ENCODE data around the gene SEMA6C.
A peak's percentile ranks its signal among the peaks of the same experiment; 100 is the strongest.

SEMA6C gene

DNA sequence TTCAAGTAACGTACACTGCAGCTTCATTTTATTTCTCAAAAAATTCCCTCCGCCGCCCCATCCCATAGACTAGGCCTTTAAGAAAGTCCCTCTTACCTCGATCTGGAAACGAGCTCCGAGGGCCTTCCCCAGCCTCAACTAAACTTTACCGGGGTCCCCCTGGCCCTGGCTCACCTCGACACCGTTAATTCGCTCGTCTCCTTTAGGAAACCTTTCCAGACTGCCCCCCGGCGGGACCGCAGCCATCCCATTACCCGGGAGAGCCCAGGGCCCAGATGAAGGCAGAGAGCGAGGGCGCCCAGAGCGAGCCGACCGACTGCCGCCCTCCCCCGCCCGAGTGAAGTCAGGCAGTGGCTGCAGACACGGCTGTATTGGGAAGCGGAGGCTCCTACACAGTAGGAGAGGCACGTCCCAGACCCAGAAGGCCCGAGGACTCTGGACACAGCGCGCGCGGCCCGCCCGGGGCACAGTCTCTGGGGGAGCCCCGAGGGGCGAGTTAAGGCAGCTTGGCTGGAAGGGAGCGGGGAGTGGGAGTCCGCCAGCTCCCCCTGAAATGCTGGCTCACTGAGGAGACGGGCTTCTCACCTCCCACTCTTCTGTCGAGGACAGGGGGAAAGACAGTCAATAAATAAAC, 14.6 kb downstream of the SEMA6C start:
- DNase-seq: no peak
- in situ Hi-C loops (cut with HindIII; ENCODE audit: low pct_ligation_motif_present, low sequenced_read_pairs): no loop called here
- Histone ChIP-seq H3K4me3 (ENCODE audit: low read depth, low read length) (peak overlapping the region; percentile 48), H3K27ac (no peak overlapping the region), H3K27me3 (replicated peaks) (no peaks in the 10 kb centered on the region), H3K36me3 (replicated peaks) (no peaks in the 10 kb centered on the region)
- TF ChIP-seq CTCF (IDR thresholded peaks at IDR 0.05; ENCODE audit: low read depth, low read length, missing control alignments): no peak

DNA sequence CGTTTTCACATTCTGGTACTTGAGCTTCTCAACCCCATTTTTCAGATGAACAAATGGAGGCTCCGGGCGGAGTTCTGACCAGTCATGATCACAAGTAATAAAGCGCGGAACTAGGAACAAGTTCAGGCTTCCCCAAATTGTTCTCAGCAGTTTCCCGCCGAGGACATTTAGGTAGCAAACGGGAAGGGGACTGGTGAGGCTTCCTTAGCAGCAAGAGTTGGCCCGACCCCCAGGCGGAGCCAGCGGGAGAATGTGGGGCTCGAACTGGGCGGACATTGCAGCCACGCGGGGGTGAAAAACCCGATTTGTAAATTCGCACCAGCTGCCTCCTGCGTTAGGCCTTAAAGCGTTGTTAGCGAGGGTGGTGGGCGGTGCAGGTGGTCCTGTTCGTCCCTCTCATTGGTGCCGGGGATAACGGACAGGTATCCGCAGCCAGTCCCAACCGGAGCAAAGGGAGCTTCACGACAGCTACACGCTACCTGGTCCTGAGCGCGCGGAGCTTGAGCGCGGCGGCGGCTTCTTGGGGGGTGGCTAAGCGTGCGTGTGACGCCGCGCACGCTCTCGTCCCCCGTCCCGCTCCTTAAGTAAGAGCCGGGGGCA, 15.3 kb downstream of the SEMA6C start:
- DNase-seq: peak; percentile 83
- Histone ChIP-seq H3K4me3 (ENCODE audit: low read depth, low read length) (peak overlapping the region; percentile 48), H3K36me3 (replicated peaks) (no peaks in the 10 kb centered on the region), H3K27me3 (replicated peaks) (no peaks in the 10 kb centered on the region), H3K27ac (no peak overlapping the region)
- peak; percentile 25 for TF ChIP-seq CTCF (IDR thresholded peaks at IDR 0.05; ENCODE audit: low read depth, low read length, missing control alignments)
- in situ Hi-C loops (cut with HindIII; ENCODE audit: low pct_ligation_motif_present, low sequenced_read_pairs): no loop called here

- no peak for DNase-seq
- in situ Hi-C loops (cut with HindIII; ENCODE audit: low pct_ligation_motif_present, low sequenced_read_pairs): no loop called here
- no peak overlapping the region for H3K27ac ChIP-seq
These were observed 17.6 kb downstream of the SEMA6C start for GRCh38 chr1:151128800-151129199.

GRCh38 chr1:151124763-151125403, 21.5 kb downstream of the SEMA6C start:
- no peak overlapping the region for H3K4me3 ChIP-seq (ENCODE audit: low read depth, low read length)
- no peaks in the 10 kb centered on the region for H3K27me3 ChIP-seq (replicated peaks)
- no peak for TF ChIP-seq CTCF (IDR thresholded peaks at IDR 0.05; ENCODE audit: low read depth, low read length, missing control alignments)
- in situ Hi-C loops (cut with HindIII; ENCODE audit: low pct_ligation_motif_present, low sequenced_read_pairs): no loop called here
- no peaks in the 10 kb centered on the region for H3K36me3 ChIP-seq (replicated peaks)
- DNase-seq: no peak
- H3K27ac ChIP-seq: no peak overlapping the region

More at GRCh38 chr1:151128800-151129199, 17.6 kb downstream of the SEMA6C start:
- Histone ChIP-seq H3K4me3 (ENCODE audit: low read depth, low read length) (no peak overlapping the region), H3K27me3 (replicated peaks) (no peaks in the 10 kb centered on the region), H3K36me3 (replicated peaks) (no peaks in the 10 kb centered on the region)
- no peak for TF ChIP-seq CTCF (IDR thresholded peaks at IDR 0.05; ENCODE audit: low read depth, low read length, missing control alignments)

- H3K27me3 ChIP-seq (replicated peaks): no peaks in the 10 kb centered on the region
- H3K36me3 ChIP-seq (replicated peaks): no peaks in the 10 kb centered on the region
- TF ChIP-seq CTCF (IDR thresholded peaks at IDR 0.05; ENCODE audit: low read depth, low read length, missing control alignments): no peak
- in situ Hi-C loops (cut with HindIII; ENCODE audit: low pct_ligation_motif_present, low sequenced_read_pairs): no loop called here
- H3K4me3 ChIP-seq (ENCODE audit: low read depth, low read length): no peak overlapping the region
- no peak for DNase-seq
- no peak overlapping the region for H3K27ac ChIP-seq
These were observed 32.6 kb downstream of the SEMA6C start for GRCh38 chr1:151113877-151114276.
